NCI-H1436 (cell line): ENCODE results near the gene THRSP.

Source experiments
- DNase-seq: peaks from one replicate; lab custom pipeline; 2025; lab: John Stamatoyannopoulos, UW

The THRSP gene

GRCh38 chr11:78097666-78098385 lies 34.2 kb downstream of the THRSP start:
- no peak for DNase-seq

DNA sequence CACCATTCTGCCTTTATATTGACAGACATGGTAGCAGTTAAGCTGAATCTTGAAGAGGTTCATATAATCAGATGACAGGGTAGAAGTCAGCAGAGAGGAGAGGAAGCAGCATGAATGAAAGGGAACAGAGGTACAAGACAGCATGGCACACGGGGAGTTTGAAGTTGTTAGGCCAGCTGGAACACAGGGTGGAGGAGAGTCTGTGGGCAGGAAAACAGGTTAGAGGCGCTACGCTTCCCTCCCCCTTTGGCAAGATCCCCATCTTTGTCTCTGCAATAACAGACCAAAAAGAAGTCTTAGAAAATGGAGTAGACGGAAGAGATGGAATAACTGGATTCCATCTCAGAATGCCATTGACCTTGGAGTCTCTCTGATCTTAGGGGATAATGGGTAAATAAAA lies 36.0 kb downstream of the THRSP start:
- DNase-seq, result no peak

- DNase-seq, result no peak
Observed at GRCh38 chr11:78100261-78100660, 36.6 kb downstream of the THRSP start.

DNA sequence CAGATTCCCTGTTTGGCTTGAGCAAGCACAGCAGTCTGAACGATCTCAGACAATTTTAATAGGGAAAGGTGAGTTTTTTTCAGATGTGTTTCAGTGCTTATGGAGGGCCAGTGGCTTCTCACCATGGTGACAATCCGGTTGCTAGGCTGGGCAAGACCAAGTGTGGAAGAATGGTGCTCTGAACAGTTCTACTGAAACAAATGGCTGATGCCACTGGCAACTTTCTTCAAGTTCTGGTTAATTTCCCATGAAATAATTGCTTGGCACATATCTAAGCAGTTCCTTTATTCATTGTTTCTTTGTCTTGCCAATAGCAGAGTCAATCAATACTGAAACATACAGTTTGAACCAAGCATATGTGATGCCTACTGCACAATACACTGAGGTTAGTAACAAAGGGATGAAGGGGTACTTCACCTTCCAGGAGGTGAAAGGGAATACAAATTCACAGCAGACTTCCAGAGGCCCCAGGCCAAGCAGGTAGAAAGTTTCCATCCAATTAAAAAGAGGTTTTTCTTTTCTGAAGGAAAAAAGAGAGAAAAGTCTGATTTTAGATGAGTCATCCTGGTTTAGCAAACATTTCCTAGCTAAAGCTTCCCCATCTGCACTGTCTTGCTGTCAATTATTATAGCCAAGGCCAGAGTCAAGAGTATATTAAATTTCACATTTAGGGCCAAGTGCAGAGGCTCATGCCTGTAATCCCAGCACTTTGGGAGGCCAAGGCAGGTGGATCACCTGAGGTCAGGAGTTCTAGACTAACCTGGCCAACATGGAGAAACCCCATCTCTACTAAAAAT lies 37.2 kb downstream of the THRSP start:
- no peak for DNase-seq

DNA sequence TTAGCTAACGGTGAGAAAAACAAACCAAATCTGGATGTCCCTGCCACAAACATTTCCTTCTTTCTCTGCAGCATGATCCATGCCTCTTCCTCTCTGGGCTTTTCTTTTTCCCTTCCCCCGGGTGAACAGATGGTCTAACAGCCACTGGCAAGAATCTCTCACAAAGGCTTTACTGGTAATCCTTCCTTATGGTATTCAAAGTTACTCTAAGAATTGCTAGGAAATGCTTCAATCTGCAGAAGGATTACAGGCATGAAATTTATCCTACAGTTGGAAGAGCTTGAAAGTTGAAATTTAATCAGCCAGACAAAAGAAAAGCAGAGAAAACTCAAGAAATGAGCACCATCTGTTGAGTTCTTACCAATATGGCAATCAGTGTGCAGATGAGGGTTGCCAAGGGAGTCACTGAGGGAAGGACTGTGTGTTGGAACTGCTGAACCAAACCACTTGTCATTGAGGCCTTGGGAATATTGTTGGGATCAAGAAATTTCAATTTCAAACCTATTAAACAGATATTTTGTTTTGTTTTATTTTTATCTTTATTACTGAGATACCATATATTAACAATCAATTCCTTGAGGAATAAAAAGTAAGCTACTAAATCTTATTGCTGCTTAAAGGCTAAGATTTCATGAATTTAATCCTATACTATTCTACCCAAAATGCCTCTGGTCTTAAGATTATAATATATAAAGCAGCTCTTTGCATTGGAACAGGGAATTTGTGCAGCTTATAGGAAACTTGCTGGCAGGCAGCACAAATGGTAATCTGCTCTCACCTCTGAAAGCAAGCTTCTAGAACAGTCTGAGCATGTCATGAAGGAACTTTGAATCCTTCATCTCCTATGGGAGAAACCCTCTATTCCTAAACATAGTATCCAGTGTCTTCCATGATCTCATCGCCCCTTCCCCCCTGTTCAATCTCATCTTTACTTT lies 45.7 kb downstream of the THRSP start:
- no peak for DNase-seq

GRCh38 chr11:78110351-78110750 lies 46.7 kb downstream of the THRSP start:
- DNase-seq, result no peak

GRCh38 chr11:78110830-78111229 lies 47.2 kb downstream of the THRSP start:
- DNase-seq, result no peak

DNA sequence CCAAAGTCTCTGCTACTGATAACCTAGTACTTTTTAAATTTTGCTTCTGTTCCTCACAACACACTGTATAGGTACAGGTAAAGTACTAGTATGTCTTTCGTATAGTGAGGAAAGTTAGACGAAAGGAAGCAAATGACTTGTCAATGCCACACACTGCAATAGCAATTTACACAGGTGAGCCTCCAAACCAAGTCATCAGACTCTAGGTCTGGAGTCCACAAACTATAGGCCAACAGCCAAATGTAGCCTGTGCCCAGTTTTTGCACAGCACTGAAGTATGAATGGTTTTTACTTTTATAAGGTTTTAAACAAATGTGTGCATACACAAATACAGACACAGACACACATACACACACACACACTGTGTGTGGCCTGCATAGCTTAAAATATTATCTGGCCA lies 47.6 kb downstream of the THRSP start:
- DNase-seq, result no peak

DNA sequence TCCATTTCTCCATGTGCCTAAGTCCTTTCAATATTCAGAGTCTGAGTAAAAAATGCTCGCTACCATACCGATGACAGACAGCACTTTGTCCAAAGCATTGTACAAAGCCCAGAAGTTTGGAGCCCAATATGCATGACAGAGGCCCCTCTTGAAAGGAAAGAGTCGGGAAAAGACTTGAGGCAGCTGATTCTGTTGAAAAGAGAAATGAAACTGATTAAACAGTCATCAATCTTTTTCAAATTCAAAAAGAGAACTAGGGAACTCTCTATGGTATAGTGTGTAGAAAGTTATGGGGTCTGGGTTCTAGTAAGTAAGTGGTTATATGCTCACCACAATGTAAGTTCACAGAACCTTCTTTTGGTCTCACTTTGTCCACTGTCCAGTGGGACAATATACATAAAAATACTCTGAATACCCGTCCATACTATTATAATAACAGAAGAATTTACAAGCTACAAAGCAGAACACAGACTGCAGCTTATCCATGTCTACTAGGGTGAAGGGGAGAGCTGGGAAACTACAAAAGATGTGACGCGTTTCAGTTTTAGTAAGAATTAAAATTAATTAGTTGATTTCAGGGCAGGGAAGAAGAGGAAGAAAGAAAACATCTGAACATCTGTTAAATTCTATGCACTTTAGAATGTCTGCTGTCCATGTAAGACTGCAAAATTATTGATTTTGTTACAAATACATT lies 49.1 kb downstream of the THRSP start:
- no peak for DNase-seq
